ENCODE data around the gene FXYD1.

The FXYD1 gene

DNA sequence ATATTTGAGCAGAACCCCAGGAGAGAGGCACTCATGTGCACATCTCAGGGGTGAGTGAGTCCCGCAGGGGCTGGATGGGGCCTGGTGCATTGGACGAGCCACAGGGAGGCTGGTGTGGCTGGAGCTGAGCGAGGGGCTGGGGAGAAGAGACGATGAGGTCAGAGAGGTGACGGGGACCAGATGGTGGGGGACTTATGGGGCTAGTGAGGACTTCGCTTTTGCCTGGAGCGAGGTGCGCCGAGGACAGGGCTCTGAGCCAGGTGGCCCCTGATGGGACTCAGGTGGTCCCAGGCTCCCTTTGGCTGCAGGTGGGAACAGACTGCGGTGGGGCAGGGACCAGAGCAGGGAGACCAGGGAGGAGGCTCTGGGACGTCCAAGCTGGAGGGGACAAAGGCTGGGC, 29.9 kb upstream of the FXYD1 start:
- no peak for DNase-seq

- DNase-seq = no peak
Observed at GRCh38 chr19:35109395-35110112, 29.1 kb upstream of the FXYD1 start.

DNA sequence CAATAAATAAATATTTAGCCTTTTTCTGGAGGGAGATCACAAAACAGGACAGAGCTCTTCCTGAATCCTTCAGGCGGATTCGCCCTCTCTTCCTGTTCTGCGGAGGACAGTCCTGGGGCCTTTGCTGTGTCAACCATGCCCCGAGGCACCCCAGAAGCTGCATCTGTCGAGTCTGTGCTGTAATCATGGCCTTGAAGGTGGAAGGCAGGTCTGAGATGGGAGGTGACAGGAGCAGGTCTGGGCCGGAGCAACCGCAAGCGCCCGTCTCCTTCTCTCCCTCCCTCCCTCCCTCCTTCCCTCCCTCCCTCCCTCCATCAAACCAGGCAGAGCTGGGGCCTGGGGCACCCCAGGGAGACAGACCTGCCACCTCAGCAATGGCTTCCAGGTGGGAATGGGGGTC, 27.6 kb upstream of the FXYD1 start:
- no peak for DNase-seq

DNA sequence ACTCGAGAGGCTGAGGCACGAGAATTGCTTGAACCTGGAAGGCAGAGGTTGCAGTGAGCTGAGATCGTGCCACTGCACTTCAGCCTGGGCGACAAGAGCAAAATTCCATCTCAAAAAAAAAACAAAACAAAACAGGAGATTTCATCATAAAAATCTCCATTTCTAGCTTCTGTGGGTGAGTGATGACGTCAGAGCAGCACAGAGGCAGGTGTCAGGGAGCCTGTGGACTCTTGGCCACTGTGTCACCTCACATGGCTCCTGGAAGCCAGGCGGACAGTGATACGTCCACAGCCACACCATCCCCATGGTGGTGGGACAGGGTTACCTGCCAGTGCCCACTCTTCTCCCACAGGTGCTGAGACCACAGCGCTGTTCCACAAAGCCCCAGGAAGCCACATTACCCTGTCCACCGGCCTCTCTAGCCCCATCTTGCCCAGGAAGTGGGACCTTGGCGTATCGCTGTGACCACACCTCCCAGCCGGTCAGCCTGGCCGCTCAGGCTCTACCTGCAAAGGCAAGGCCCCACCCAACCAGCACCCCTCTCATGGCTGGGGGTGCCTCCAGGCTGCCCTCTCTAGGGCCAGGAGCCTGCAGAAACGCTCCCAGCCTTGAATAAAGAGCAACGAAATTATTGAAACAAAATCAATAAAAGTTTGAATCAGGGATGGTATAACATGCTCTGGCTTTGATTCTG, 25.5 kb upstream of the FXYD1 start:
- no peak for DNase-seq

DNA sequence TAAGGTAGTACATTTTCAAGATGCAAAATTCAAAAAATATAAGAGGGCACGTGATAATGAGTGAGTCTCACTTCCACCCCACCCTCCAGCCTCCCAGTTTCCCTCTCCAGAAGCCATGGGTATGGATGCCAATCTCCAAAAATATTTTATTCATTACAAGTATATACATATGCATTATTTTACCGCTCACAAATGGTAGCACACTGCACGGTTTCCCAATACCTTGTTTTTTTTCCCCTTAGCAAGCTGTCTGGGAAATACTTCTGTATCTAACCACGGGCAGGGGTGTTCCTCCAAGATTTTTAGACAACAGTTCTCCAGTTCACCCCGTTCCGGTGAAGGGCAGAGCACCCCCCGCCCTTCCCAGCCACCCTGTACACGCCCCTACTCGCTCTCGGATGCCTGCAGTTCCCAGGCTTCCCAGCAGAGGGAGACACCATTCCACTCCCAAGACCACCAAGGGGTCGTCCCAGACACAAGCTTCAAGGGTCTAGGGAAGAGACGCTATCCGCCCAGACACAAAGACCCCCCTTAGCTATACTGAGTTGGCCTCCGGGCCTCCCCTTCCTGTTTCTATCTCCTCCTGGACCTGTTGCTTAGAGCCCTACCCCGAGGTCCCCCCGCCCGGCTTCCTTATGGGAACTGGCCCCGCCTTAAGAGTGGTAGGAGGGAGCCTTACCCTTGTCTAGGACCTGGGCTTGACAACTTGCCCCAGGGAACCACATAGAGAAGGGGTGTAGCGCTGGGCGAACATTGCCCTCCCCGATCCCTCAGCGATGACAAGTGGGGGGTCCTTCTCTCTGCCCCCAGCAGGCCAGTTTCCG, 24.1 kb upstream of the FXYD1 start:
- DNase-seq = no peak

DNA sequence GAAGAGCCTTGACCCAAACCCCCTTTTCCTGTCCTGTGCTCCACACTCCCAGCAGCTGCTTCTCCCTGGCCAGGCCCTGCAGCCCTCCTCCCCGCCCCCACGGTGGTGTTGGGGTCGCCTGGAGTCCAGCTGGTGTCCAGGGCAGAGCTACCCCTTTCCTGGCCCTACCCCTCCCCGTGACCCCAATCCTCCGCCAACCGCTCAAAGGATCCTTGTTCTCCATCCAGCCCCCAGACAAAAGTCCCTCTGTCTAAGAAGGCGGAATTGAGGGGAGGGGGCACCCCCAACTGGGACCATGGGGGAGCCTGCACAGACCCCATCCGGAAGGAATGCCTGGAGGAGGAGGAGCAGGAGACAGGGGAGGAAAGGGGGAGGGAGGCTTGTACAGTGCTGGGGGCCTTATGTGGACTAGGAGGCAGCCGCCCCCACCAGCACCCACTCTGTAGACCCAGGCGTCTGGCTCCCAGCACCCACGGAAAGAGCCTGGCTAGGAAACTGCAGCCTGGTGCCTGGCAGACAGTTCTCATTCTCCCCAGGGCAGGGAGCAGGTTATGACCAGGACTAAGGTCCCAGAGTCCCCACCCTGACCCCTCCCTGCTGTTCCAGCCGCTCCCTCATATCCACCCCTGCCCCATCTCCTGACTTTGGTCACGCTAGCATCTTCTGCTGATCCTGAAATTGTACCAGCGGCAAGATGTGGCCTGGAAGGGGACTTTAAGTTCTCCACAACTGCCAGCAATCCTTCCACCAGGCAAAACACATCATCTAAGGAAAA, 23.3 kb upstream of the FXYD1 start, which contains the start of gene FXYD3:
Gene FXYD3 (plus strand): TSS at position 647 of the 775 bp plus-strand sequence. CDS start 3,554 bp downstream, outside the sequence.
- no peak for DNase-seq

- no peak for DNase-seq
Observed at GRCh38 chr19:35116072-35116801, 22.4 kb upstream of the FXYD1 start.

- DNase-seq = no peak
Observed at GRCh38 chr19:35117116-35117515, 21.5 kb upstream of the FXYD1 start.

DNA sequence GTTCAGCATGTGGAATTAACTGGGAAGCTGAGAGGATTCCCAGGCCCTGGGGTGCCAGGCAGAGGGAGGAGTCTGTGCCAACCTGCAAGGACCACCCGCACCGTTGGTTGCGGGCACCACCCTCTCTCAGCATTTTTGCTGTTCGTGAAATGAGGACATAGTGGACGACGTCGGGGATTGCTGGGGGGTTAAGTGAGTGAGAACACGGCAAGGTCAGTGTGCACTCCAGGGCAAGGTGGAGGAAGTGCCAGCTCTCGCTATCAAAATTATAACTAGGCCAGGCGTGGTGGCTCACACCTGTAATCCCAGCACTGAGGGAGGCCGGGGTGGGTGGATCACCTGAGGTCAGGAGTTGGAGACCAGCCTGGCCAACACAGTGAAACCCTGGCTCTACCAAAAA, 20.8 kb upstream of the FXYD1 start:
- no peak for DNase-seq

DNA sequence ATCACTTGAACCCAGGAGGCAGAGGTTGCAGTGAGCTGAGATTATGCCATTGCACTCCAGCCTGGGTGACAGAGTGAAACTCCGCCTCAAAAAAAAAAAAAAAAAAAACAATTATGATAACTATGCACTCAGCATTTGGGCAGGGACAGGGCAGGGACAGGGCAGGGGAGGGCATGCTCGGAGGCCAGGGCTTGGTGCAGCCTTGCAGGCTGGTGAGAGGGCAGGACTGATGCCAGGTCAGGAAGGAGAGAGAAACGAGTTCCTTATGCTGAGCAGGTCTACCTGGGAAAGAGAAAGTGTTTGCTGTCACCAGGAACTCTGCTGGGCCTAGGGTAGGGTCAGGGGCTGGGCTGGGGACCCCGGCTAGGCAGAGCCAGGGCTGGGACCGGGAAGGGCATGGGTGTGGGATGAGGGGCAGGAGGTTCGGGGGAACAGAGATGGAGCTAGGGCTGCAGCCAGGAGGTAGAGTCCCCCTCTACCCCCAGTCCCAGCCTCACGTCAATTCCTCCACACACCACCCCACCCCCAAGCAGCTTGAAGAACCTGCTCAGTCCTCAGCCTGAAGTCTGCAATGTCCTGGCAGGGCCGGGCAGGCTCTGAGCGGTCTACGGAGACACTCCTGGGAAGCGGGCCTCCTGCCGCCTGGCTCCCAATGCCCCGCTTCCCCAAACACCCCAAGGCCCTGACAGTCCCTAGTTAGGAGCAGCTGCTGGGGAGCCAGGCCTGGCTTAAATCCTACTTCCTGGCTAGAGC, 20.2 kb upstream of the FXYD1 start:
- DNase-seq = no peak

- no peak for DNase-seq
Observed at GRCh38 chr19:35119091-35119490, 19.5 kb upstream of the FXYD1 start.

DNA sequence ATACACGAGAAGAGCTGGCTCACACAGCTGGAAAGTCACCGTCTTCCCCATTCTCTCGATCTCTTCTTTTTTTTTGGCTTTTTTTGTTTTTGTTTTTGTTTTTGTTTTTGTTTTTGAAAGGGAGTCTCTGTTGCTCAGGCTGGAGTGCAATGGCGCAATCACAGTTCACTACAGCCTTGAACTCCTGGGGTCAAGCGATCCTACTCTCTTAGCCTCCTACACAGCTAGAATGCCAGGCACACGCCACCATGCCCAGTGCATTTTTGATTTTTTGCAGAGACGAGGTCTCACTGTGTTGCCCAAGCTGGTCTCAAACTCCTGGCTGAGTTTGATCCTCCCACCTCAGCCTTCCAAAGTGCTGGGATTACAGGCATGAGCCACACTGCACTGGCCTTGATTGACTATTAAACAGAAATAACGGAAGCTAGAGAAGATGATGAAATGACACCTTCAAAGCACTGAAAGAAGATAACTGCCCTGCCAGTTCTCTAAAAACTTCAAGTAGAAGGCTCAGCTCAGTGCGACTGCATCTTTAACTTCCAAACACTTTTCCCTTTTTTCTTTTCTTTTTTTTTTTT, 19.0 kb upstream of the FXYD1 start:
- DNase-seq = no peak

GRCh38 chr19:35120492-35120891, 18.1 kb upstream of the FXYD1 start:
- no peak for DNase-seq

DNA sequence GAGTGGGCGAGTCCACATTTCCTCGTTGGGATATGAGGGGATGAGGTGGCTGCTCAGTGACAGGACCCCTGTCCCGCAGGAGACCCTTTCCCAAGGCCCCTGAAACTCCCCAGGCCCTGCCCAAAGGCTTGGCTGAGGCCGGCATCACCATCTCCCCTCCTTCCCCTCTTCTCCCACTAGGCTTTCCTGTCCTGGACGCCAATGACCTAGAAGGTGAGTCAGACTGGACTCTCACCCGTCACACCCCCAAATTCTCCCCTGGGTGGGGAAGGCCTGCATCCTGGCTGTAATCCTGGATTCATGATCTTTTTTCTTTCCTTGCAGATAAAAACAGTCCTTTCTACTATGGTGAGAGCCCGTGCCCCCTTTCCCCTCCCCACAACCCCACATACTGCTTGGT, 17.7 kb upstream of the FXYD1 start:
- DNase-seq = no peak

- no peak for DNase-seq
Observed at GRCh38 chr19:35122687-35123551, 15.7 kb upstream of the FXYD1 start.

GRCh38 chr19:35123573-35123972, 15.1 kb upstream of the FXYD1 start:
- no peak for DNase-seq

DNA sequence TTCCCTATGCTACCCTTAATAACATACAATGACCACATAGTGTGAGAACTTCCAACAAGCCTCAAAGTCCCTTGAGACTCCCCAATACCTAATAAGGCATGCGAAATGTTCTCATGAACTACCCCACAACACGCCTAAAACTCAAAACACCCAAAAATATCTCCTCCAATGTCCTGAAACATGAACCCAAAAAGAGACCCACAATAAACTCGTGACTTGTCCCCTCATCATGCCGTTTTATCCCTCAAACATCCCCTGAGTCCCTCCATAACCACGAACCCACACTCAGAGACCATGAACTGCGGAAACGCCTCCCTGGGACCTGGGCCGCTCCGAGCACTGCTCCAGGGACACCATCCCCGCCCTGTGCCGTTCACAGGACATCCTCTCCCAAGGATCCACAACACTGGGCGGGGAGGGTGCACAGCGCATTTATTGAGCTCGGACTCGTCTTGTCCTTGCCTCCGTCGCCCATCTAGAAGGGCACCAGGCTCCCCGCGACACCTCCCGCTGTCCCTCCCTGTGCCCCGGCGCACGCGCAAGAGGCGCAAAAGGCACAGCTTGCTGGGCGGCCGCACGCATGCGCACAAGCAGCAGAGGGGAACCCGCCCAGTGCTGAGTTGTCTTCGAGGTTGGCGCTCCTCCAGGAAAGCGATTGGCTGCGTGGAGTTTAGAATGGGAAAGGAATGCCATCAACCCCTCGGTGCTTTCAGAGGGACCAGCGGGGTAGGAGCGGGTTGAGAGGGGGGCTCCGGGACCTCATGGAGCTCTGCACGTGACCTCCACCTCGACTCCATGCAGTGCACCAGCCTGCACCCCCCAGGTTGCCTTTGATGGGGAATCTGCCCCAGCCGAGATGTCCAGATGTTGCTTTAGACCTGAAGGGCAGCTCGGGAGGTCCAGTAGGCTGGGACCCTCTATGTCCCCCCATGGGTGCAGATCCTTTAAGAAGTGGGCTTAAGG, 14.2 kb upstream of the FXYD1 start:
- DNase-seq = peak; percentile 22

DNA sequence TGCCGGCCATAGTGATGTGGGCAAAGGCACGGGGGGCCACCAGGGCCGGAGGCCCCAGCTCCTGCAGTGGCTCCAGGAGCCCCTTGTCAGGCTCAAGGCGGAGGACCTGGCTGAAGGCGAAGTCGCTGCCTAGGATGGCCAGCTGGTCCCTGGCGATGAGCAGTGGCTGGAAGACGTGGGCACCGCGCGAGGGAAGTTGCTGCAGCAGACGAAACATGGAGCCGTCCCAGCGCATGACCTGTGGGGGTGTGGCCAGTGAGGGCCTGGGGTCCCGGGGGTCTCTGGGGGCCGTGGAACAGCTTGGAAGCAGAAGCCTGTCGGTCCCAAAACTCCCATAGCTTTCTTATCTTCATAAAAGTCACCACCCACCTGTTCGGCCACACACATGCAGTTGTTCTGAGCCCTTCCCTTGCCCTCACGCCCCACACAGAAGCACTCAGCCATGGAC, 13.3 kb upstream of the FXYD1 start:
- no peak for DNase-seq
